ENCODE measurements around the gene GAS7. TPM values are rescaled to one million over a fixed set of nuclear protein-coding genes. Genes with fewer than 3 reads are reported as not detected.

Gene GAS7
- total RNA-seq (10 to 100 TPM in 8 of 9 donors, 1 to 10 TPM in 1; 4.1 to 54.9 (median 29.4) TPM), polyA plus RNA-seq (10 to 100 TPM in 1 of 3 donors, 1 to 10 TPM in 2; 3.6 to 12.0 (median 7.3) TPM)
- long read RNA-seq, donor 1 = 0 reads
- long read RNA-seq, donor 2 = 0 reads
- long read RNA-seq, donor 3 = 0 reads
- long read RNA-seq, donor 4, partial matches to known transcripts = 0 of 2 reads
- long read RNA-seq, donor 4, other reads (novel, unspliced or antisense) = 2 of 2 reads
- long read RNA-seq, donor 5, full-length matches to known transcripts = 16 of 23 reads
- long read RNA-seq, donor 5, partial matches to known transcripts = 1 of 23 reads
- long read RNA-seq, donor 5, other reads (novel, unspliced or antisense) = 6 of 23 reads
- long read RNA-seq, donor 6, partial matches to known transcripts = 0 of 4 reads
- long read RNA-seq, donor 6, other reads (novel, unspliced or antisense) = 3 of 4 reads
- long read RNA-seq, donor 7 = 0 reads
- long read RNA-seq, donor 8 = 0 reads
- long read RNA-seq, donor 9 = 0 reads
- long read RNA-seq, donor 10 = 0 reads

GRCh38 chr17:10198509-10199249 lies at the start of gene GAS7:
Gene GAS7, minus strand, starts transcription at chr17:10198606.
- Histone ChIP-seq H3K36me3 (replicated peaks in 1 of 2) (no peaks in the 10 kb centered on the region), H3K27me3 (no peaks in the 10 kb centered on the region), H3K4me1 (replicated peaks in 1 of 2) (no peaks in the 10 kb centered on the region), H3K4me3 (peak within 1 kb of the TSS in 2 of 4 donors; percentile 5 to 81), H3K27ac (peak within 1 kb of the TSS in 2 of 5 donors; percentile 1 to 67), H3K9me3 (replicated peaks in 1 of 3) (peaks cover 0 to 4% (median 0%) of the 10 kb centered on the region in 3 donors)
- WGBS, 4 donors = 1 to 6% (median 1%) methylated on average over 4 to 86 of the region's 86 CpGs
- intact Hi-C loops (cut with DNase I) = no loop called here
- peak in 6 of 7 donors; percentile 35 to 56 (median 44) for DNase-seq
- TF ChIP-seq CTCF (IDR thresholded peaks at IDR 0.05) (no peak), POLR2A (IDR thresholded peaks at IDR 0.05) (no peak)

GRCh38 chr17:10247810-10248209 lies 49.4 kb upstream of the GAS7 start:
- intact Hi-C loops (cut with DNase I) = no loop called here
- Histone ChIP-seq H3K4me3 (no peak overlapping the region), H3K27ac (no peak overlapping the region), H3K36me3 (replicated peaks in 1 of 2) (no peaks in the 10 kb centered on the region), H3K4me1 (replicated peaks in 1 of 2) (no peaks in the 10 kb centered on the region), H3K9me3 (replicated peaks in 1 of 3) (no peaks in the 10 kb centered on the region), H3K27me3 (no peaks in the 10 kb centered on the region)
- 56 to 61% (median 58%) methylated on average over 4 of the region's 4 CpGs for WGBS, 4 donors
- DNase-seq = no peak
- no peak for TF ChIP-seq CTCF (IDR thresholded peaks at IDR 0.05)
- TF ChIP-seq POLR2A (IDR thresholded peaks at IDR 0.05) = no peak

GRCh38 chr17:10243883-10244844 lies 45.8 kb upstream of the GAS7 start:
- 53 to 61% (median 60%) methylated on average over 12 of the region's 12 CpGs for WGBS, 4 donors
- Histone ChIP-seq H3K36me3 (replicated peaks in 1 of 2) (no peaks in the 10 kb centered on the region), H3K9me3 (replicated peaks in 1 of 3) (no peaks in the 10 kb centered on the region), H3K4me3 (no peak overlapping the region), H3K4me1 (replicated peaks in 1 of 2) (no peaks in the 10 kb centered on the region), H3K27me3 (no peaks in the 10 kb centered on the region), H3K27ac (no peak overlapping the region)
- no peak for TF ChIP-seq CTCF (IDR thresholded peaks at IDR 0.05)
- TF ChIP-seq POLR2A (IDR thresholded peaks at IDR 0.05) = no peak
- intact Hi-C loops (cut with DNase I) = no loop called here
- no peak for DNase-seq
